Stimulated activated CD4-positive, alpha-beta T cell treated with anti-CD3 and anti-CD28 coated beads, Interleukin-4, amount 100 ng/mL, for 4 hours (primary cell): Measurements from ENCODE around the gene CRY2.
"Not testable (repeated sequence)": the region's sequence is repeated elsewhere in the genome, so short reads cannot be mapped to it uniquely, and the experiment has no call there.

Experiments
- DNase-seq, 2 experiments: peaks; one replicate each; pipeline ENCODE4 v3.0.0-alpha.2; 2020

CRY2 gene

GRCh38 chr11:45900916-45901617, 53.8 kb downstream of the CRY2 start:
- DNase-seq: no peak

DNA sequence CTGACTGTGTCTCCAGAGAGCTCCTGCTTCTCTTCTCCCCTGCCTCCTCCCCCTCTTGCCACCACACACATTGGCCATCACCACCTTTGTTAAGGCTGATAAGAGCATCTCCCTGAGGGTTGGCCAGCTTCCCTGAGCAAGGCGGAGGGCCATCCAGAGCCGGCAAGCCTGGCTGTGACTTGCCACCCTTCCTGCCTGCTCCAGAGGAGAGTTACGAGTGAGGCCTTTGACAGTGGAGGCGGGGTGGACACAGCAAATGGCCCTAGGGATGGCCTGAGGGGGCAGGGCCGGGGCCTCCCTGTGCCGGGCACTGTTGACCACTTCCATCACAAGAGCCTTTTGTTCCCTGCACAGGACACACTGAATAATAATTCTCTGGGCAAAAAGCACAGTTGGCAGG, 54.4 kb downstream of the CRY2 start:
- DNase-seq: no peak

DNA sequence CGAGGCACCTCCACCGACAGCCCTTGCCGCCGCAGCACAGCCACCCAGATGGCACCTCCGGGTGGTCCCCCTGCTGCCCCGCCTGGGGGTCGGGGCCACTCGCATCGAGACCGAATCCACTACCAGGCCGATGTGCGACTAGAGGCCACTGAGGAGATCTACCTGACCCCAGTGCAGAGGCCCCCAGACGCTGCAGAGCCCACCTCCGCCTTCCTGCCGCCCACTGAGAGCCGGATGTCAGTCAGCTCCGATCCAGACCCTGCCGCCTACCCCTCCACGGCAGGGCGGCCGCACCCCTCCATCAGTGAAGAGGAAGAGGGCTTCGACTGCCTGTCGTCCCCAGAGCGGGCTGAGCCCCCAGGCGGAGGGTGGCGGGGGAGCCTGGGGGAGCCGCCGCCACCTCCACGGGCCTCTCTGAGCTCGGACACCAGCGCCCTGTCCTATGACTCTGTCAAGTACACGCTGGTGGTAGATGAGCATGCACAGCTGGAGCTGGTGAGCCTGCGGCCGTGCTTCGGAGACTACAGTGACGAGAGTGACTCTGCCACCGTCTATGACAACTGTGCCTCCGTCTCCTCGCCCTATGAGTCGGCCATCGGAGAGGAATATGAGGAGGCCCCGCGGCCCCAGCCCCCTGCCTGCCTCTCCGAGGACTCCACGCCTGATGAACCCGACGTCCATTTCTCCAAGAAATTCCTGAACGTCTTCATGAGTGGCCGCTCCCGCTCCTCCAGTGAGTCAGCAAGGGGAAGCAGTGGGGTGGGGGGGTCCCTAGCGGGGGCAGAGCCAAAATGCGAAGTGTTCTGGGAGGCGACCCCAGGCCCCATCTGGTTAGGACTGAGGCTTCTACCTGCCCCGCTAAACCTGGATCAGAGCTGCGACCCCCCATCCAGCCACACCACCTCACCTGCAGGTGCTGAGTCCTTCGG, 55.4 kb downstream of the CRY2 start:
- no peak for DNase-seq

DNA sequence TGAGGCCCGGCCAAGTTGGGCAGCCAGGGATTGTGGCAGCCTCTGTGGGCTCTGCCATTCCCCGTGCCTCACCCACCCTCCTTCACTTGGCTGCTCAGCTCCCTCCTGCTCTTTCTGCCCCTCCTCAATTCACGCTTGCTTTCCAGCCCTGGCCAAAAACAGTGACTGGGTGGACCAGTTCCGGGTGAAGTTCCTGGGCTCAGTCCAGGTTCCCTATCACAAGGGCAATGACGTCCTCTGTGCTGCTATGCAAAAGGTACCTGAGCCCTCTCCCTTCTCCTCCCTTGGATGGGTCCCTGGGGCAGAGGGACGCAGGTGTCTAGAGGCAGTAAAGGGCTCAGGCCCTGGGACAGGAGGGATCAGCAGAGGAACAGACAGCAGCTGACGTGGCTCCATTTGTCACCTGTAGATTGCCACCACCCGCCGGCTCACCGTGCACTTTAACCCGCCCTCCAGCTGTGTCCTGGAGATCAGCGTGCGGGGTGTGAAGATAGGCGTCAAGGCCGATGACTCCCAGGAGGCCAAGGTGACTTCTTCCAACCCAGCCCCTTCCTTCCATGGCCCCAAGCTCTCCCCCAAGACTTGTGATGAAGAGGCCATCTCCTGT, 57.1 kb downstream of the CRY2 start:
- no peak for DNase-seq

GRCh38 chr11:45905095-45905494, 57.8 kb downstream of the CRY2 start:
- DNase-seq: no peak

DNA sequence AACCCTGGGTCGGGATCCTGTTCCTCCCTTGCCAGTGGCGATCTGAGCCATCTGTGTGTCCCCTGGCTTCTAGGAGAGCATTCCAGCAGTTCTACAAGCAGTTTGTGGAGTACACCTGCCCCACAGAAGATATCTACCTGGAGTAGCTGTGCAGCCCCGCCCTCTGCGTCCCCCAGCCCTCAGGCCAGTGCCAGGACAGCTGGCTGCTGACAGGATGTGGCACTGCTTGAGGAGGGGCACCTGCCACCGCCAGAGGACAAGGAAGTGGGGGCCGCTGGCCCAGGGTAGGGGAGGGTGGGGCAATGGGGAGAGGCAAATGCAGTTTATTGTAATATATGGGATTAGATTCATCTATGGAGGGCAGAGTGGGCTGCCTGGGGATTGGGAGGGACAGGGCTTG, 58.3 kb downstream of the CRY2 start:
- DNase-seq: not testable (repeated sequence)

GRCh38 chr11:45906096-45906682, 58.9 kb downstream of the CRY2 start:
- DNase-seq: no peak

DNA sequence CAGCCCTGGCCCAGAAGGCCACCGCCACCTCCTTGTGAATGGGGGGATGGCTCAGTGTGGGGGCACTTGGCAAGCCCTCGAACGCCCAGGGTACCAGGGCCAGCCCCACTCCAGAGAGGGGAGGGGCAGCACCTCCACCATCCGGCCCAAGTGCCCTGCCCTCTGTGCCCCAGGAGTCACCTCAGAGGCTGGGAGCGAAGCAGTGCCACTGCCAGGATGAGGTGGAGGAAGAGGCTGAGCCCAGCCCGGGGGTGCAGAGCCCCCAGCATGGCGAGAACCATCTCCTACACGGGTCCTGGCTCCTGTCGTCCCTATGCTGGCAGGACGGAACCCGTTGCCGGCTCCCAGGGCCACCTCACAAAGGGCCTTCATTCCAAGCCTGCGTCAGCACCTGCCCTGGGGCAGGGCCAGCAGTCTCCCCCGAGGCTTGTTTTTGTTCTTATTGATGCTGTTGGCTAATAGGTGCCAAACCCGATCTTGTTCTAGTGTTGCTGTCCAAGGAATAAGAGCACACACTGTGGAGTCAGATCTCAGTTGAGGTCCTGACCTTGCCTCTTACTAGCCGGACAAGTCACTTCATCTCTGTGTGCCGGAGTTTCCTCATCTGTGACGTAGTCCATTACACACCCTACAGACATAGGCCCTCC, 59.8 kb downstream of the CRY2 start, which contains the start of gene FREY1:
FREY1 (minus strand) TSS at position 307 of the 647 bp plus-strand sequence; CDS start at position 281, 26 bp downstream.
- DNase-seq: no peak

DNA sequence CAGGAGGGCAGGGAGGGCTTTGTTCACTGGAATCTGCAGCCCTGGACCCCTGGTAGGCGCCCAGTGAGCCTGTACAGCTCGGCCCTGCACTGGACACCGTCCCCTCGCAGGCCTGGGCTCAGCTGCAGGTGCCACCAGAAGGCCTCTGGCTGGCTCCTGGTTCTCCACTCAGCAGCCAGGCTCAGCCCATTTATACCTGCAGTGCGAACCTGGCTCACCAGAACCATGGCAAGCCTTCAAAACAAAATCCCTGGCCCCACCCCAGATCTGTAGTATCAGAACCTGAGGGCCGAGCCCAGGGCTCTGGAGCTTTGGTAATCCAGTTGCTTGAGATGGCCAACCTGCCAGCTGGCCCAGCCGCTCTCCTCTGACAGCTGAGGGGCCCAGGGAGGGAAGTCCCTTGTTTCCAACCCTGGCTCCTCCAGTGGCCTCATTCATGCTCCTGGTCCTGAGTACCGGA, 60.7 kb downstream of the CRY2 start:
- no peak for DNase-seq

DNA sequence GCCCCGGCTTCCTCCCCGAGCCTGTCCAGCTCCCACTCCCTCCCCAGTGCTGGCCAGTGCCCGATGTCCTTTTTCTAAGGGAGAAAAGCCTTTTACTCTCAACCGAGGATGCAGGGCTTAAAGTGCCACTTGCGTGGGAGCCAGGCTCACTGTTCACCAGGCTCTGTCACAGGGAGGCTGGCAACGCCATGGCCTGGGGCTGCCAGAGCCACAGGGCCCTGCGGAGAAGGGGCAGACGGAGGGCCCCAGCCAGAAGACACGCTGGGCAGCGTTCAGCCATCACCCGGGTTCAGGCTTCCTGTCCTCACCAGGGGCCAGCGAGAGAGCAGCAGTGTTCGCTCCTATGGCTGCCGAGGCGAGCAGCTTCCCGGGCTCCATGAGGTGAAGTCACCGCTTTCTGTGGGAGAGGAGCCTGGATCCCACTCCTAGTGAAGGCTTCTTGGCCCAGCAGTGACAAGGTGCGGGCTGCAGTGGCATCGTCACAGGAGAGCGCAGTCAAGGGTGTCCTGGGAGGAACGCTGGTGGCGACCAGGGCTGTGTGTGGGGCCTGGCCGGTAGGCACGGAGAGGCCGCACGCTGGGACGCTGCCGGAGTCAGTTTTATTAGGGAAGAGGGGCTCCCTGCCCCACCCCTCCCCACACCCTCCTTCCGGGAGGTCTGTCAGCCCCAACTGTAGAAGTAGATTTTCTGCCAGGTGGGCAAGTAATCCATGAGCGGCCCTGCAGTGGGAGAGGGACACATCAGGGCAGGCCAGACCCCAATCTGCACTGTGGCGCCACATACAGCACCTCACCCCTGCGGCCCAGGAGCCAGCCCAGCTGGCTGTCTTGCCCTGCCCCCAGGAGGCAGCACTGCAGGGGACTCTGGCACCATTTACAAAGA, 62.6 kb downstream of the CRY2 start:
- no peak for DNase-seq

- no peak for DNase-seq
These were observed 63.3 kb downstream of the CRY2 start for GRCh38 chr11:45910623-45911022.

- no peak for DNase-seq
These were observed 66.2 kb downstream of the CRY2 start for GRCh38 chr11:45913514-45913913.

DNA sequence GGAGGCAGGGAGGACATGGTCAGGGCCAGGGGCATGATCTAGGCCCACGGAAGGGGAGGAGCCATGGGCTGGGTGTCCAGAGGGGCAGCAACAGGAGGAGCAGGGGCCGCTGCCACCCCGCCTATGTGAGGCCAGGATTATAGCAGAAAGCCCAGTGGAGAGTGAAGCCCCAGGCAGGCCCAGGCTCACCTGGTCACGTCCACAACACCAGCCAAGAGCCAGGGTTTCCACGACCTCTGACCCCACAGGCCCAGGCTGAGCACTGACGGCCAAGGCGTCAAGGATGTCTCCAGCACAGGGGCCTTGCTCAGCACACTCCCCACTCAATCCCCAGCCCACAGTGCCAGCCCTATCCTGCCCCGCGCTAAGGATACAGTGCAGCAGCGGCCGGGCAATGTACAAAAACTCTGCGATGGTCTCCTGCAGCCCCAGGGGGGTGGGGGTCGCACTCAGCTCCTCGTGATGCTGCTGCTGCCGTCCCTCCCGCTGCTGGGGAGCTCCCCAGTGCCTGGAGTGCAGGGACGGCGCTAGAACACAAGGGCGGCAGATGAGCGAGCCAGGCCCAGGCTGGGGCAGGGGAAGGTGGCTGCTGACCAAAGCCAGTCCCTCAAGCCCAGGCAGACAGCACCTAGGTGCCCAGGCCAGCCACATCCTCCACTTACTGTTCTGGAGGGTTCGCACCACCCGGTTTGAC, 66.8 kb downstream of the CRY2 start:
- DNase-seq: no peak

GRCh38 chr11:45915446-45915845, 68.2 kb downstream of the CRY2 start:
- no peak for DNase-seq

GRCh38 chr11:45917286-45917622, 70.0 kb downstream of the CRY2 start:
- DNase-seq: no peak

GRCh38 chr11:45917623-45918330, 70.5 kb downstream of the CRY2 start, which contains the start of gene PEX16:
TSS of gene PEX16 (minus strand) at chr11:45917877. CDS start at chr11:45917811, 66 bp downstream.
- DNase-seq: peak; percentile 90 to 97

GRCh38 chr11:45918331-45918941, 71.2 kb downstream of the CRY2 start:
- peak; percentile 41 to 60 for DNase-seq

GRCh38 chr11:45918962-45919675, 71.8 kb downstream of the CRY2 start:
- no peak for DNase-seq
